Hematopoietic multipotent progenitor cell treated with erythropoietin and hydrocortisone succinate and interleukin-3 and kit ligand, for 4 days (in vitro differentiated cells): ENCODE measurements around the gene RBM27.
"Not testable (repeated sequence)": the region's sequence is repeated elsewhere in the genome, so short reads cannot be mapped to it uniquely, and the experiment has no call there.

ENCODE experiments used
- DNase-seq: peaks from one replicate; pipeline ENCODE4 v3.0.0-alpha.2; 2015

Gene RBM27

GRCh38 chr5:146203011-146203871 lies at the start of gene RBM27:
TSS of gene RBM27 (plus strand) at chr5:146203605. CDS start at chr5:146203766, 161 bp downstream.
- DNase-seq: peak; percentile 99

- no peak for DNase-seq
These were observed 45.1 kb upstream of the RBM27 start for GRCh38 chr5:146158255-146158654.

- no peak for DNase-seq
These were observed 39.0 kb upstream of the RBM27 start for GRCh38 chr5:146164382-146164781.

GRCh38 chr5:146165460-146165859 lies 37.9 kb upstream of the RBM27 start:
- DNase-seq: no peak

GRCh38 chr5:146165903-146166302 lies 37.5 kb upstream of the RBM27 start:
- DNase-seq: no peak

GRCh38 chr5:146169076-146169475 lies 34.3 kb upstream of the RBM27 start:
- DNase-seq: no peak

- DNase-seq: not testable (repeated sequence)
These were observed 30.4 kb upstream of the RBM27 start for GRCh38 chr5:146173049-146173448.

GRCh38 chr5:146173597-146173996 lies 29.8 kb upstream of the RBM27 start:
- DNase-seq: no peak

GRCh38 chr5:146176805-146177204 lies 26.6 kb upstream of the RBM27 start:
- no peak for DNase-seq

GRCh38 chr5:146179696-146180095 lies 23.7 kb upstream of the RBM27 start:
- no peak for DNase-seq

- not testable (repeated sequence) for DNase-seq
These were observed 20.0 kb upstream of the RBM27 start for GRCh38 chr5:146183403-146183802.

GRCh38 chr5:146185161-146185560 lies 18.2 kb upstream of the RBM27 start:
- no peak for DNase-seq

- DNase-seq: no peak
These were observed 15.0 kb upstream of the RBM27 start for GRCh38 chr5:146188358-146188757.

- DNase-seq: no peak
These were observed 10.8 kb upstream of the RBM27 start for GRCh38 chr5:146192571-146193043.

- no peak for DNase-seq
These were observed 10.1 kb upstream of the RBM27 start for GRCh38 chr5:146193285-146193684.

- DNase-seq: not testable (repeated sequence)
These were observed 8.4 kb upstream of the RBM27 start for GRCh38 chr5:146194997-146195396.

- no peak for DNase-seq
These were observed 6.9 kb upstream of the RBM27 start for GRCh38 chr5:146196459-146197048.

GRCh38 chr5:146199176-146199815 lies 4.1 kb upstream of the RBM27 start:
- no peak for DNase-seq

GRCh38 chr5:146201795-146202194 lies 1.6 kb upstream of the RBM27 start:
- DNase-seq: not testable (repeated sequence)

GRCh38 chr5:146203872-146204192 lies 427 bp downstream of the RBM27 start:
- DNase-seq: peak; percentile 63

- DNase-seq: no peak
These were observed 2.2 kb downstream of the RBM27 start for GRCh38 chr5:146205499-146206202.

GRCh38 chr5:146206257-146206656 lies 2.9 kb downstream of the RBM27 start:
- no peak for DNase-seq

- peak; percentile 34 for DNase-seq
These were observed 5.6 kb downstream of the RBM27 start for GRCh38 chr5:146208916-146209522.
